WI38 (cell line): ENCODE results near the gene CCDC93.

Source experiments
- H3K4me3 ChIP-seq: 2 replicates; pipeline ENCODE4 v1.5.1; 2011; ENCODE audit warnings: low read depth, mild to moderate bottlenecking, control low read depth, low read length
- TF ChIP-seq, protein P1 (sequence below): IDR thresholded peaks from 2 replicates; pipeline ENCODE4 v1.5.1; 2012; ENCODE audit warnings: low read depth, mild to moderate bottlenecking, control low read depth, low read length

Gene CCDC93, protein sequence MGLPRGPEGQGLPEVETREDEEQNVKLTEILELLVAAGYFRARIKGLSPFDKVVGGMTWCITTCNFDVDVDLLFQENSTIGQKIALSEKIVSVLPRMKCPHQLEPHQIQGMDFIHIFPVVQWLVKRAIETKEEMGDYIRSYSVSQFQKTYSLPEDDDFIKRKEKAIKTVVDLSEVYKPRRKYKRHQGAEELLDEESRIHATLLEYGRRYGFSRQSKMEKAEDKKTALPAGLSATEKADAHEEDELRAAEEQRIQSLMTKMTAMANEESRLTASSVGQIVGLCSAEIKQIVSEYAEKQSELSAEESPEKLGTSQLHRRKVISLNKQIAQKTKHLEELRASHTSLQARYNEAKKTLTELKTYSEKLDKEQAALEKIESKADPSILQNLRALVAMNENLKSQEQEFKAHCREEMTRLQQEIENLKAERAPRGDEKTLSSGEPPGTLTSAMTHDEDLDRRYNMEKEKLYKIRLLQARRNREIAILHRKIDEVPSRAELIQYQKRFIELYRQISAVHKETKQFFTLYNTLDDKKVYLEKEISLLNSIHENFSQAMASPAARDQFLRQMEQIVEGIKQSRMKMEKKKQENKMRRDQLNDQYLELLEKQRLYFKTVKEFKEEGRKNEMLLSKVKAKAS

DNA sequence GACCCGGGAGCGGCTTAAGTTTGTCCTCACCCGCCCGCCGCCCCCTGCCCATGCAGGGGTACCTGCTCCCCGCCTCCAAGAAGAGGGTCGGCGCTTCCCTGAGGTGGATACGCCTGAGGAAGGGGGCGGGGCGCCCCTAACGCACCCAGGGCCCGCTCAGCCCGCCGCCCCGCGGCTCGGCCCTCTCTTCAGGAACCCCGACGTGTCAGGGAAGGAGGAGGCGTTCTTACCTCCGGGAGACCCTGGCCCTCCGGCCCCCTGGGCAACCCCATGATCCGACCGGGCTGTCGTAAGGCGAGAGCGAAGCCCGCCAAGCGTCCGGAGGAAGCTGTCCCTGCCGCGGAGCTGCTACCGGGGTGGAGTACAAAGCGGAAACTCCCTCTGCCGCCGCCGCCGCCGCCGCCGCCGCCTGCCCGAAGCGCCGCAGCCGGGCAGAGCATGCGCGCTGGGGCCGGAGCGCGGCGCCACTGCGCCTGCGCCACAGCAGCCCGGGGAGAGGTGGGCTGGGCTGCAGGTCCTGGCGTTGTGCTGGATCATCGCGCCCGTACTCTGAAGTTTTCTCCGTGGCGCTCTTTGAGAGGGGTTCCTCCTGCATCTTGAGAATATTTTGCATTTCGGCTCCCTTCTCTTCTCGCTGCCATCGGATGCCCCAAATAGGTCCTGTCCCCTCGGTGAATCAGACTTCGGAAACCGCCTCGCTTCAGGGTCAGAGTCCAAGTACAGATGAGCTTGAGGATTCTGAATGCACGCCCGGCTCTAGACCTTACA is at the start of gene CCDC93:
TSS of gene CCDC93 (minus strand) at position 347 of the 768 bp plus-strand sequence. CDS start at position 272, 75 bp downstream.
- TF ChIP-seq, protein P1, sequence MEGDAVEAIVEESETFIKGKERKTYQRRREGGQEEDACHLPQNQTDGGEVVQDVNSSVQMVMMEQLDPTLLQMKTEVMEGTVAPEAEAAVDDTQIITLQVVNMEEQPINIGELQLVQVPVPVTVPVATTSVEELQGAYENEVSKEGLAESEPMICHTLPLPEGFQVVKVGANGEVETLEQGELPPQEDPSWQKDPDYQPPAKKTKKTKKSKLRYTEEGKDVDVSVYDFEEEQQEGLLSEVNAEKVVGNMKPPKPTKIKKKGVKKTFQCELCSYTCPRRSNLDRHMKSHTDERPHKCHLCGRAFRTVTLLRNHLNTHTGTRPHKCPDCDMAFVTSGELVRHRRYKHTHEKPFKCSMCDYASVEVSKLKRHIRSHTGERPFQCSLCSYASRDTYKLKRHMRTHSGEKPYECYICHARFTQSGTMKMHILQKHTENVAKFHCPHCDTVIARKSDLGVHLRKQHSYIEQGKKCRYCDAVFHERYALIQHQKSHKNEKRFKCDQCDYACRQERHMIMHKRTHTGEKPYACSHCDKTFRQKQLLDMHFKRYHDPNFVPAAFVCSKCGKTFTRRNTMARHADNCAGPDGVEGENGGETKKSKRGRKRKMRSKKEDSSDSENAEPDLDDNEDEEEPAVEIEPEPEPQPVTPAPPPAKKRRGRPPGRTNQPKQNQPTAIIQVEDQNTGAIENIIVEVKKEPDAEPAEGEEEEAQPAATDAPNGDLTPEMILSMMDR = no peak
- peak within 1 kb of the TSS; percentile 94 for H3K4me3 ChIP-seq

DNA sequence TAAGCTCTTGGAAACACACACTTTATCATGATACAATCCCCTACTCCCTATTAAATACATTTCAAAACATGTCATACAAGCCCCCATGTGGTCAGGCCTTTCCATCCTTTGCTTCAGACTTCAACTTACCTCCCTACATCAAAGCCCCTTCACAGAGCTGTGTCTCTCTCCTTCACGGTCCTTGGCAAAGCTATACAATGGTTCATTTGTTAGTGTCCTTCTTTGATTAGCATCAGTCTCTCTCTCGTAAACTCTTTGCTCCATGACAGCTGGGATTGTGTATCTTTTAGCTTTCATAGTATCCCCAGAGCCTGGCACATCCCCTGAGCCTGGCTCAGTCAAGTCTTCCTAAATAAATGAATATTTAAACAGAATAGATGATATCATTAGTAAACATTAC is 48.8 kb upstream of the CCDC93 start:
- no peak overlapping the region for H3K4me3 ChIP-seq
- TF ChIP-seq, protein P1 = no peak

GRCh38 chr2:118062048-118062447 is 48.2 kb upstream of the CCDC93 start:
- no peak overlapping the region for H3K4me3 ChIP-seq
- TF ChIP-seq, protein P1 = no peak

GRCh38 chr2:118061135-118061955 is 47.5 kb upstream of the CCDC93 start:
- TF ChIP-seq, protein P1 = 0 out of 2 replicates have a peak, but pooled peaks have one; percentile 8

GRCh38 chr2:118059919-118060478 is 46.1 kb upstream of the CCDC93 start:
- TF ChIP-seq, protein P1 = no peak
- H3K4me3 ChIP-seq = no peak overlapping the region

More at GRCh38 chr2:118061135-118061955, 47.5 kb upstream of the CCDC93 start:
- no peak overlapping the region for H3K4me3 ChIP-seq

GRCh38 chr2:118058951-118059350 is 45.1 kb upstream of the CCDC93 start:
- TF ChIP-seq, protein P1 = no peak
- no peak overlapping the region for H3K4me3 ChIP-seq
